ENCODE data around the gene FAM237B.
"Not testable (repeated sequence)": the region's sequence is repeated elsewhere in the genome, so short reads cannot be mapped to it uniquely, and the experiment has no call there.

Gene FAM237B

GRCh38 chr7:90320801-90321494, at the start of gene FAM237B:
Gene FAM237B, minus strand, starts transcription at chr7:90321304. Its CDS starts 1,556 bp downstream, at chr7:90319748.
- peak in 5 of 10 donors; percentile 27 to 88 (median 74) for DNase-seq
- intact Hi-C loops (cut with DNase I): no loop called here

GRCh38 chr7:90351987-90352386, 30.9 kb upstream of the FAM237B start:
- intact Hi-C loops (cut with DNase I): no loop called here
- DNase-seq: no peak

DNA sequence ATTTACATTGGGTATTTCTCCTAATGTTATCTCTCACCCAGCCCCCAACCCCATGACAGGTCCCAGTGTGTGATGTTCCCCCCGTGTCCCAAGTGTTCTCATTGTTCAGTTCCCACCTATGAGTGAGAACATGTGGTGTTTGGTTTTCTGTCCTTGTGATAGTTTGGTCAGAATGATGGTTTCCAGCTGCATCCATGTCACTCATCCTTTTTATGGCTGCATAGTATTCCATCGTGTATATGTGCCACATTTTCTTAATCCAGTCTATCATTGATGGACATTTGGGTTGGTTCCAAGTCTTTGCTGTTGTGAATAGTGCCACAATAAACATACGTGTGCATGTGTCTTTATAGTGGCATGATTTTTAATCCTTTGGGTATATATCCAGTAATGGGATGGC, 28.9 kb upstream of the FAM237B start:
- intact Hi-C loops (cut with DNase I); DNase-seq: not testable (repeated sequence)

DNA sequence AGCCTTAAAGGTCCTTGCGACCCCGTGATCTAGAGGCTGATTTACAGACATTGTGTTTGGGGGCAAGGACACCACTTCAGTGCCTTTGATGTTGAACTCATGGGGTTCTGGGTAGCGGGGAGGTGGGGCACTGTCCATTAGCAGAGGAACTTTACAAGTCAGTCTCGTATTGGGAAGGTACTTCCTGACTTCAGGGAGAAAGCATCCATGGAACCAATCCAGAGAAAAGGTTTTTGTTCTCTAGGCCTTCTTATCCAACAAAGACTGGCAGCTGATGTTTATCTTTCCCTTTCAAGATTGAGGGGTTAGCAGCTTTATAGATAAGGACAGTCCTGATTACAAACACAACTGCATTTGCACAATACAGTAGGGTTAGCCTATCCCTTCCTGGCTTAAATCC, 28.2 kb upstream of the FAM237B start:
- intact Hi-C loops (cut with DNase I): loop anchor here (5.0 to 10.0 kb wide), 2 partner anchors 78 to 245 kb away; partner anchors contain the start of gene CDK14
- DNase-seq: no peak

DNA sequence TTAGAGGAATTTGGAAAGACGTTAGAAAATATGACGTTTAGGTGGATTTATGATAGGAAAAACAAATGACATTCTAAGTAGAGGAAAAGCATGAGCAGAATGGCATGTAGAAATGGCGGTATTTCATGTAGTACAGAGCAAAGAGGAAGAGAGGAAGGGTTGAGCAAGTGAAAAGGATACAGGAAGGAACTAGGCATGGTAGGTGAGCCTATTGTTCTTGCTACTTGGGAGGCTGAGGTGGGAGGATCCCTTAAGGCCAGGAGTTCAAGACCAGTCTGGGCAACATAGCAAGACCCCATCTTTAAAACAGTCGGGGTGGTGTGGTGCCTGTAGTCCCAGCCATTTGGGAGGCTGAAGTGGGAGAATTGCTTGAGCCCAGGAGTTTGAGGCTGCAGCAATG, 26.7 kb upstream of the FAM237B start:
- no peak for DNase-seq
- intact Hi-C loops (cut with DNase I): loop anchor here (5.0 to 10.0 kb wide), 2 partner anchors 80 to 247 kb away; partner anchors contain the start of gene CDK14

- DNase-seq: peak; percentile 87 to 99 (median 92)
- intact Hi-C loops (cut with DNase I): loop anchor here (1.0 to 10.0 kb wide), 3 partner anchors 57 to 248 kb away; partner anchors contain the start of genes CDK14 and CLDN12
These were observed 25.4 kb upstream of the FAM237B start, which contains the start of gene GTPBP10 for GRCh38 chr7:90346336-90347125. Gene GTPBP10, plus strand, starts transcription at chr7:90346716. Its CDS starts 26 bp downstream, at chr7:90346742.

DNA sequence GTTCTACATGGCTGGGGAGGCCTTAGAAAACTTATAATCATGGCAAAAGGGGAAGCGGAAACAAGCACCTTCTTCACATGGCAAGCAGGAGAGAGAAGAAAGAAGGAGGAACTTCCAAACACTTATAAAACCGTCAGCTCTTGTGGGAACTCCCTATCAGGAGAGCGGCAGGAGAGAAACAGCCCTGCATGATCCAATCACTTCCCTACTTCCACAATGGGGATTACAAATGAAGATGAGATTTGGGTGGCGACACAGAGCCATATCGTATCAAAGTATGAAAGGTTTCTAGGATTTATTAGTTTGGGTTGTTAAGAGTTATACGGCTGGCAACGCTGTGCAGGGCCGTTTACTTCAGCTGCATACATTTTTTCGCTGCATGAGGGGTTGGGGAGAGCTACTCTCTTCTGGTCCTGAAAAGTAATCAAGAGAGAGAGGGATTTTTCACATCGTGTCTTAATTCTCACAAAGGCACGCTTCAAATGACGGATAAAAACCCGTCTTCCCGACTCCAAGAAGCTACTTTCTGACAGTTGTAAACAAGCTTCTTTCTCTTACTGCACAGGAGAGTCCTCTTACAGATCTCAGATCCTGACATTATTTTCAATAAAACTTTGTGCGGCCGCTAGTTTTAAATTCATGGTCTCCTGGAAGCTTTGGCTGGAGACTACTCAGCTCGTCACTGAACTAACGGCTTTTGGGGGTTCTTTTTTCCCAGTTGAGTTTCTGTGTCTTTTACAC, 24.7 kb upstream of the FAM237B start:
- peak in 1 of 10 donors; percentile 2 for DNase-seq
- intact Hi-C loops (cut with DNase I): loop anchor here (1.0 to 10.0 kb wide), 3 partner anchors 58 to 249 kb away; partner anchors contain the start of genes CDK14 and CLDN12

- intact Hi-C loops (cut with DNase I): loop anchor here (5.0 to 10.0 kb wide), 2 partner anchors 82 to 250 kb away; partner anchors contain the start of gene CDK14
- DNase-seq: no peak
These were observed 23.9 kb upstream of the FAM237B start for GRCh38 chr7:90345016-90345415.

DNA sequence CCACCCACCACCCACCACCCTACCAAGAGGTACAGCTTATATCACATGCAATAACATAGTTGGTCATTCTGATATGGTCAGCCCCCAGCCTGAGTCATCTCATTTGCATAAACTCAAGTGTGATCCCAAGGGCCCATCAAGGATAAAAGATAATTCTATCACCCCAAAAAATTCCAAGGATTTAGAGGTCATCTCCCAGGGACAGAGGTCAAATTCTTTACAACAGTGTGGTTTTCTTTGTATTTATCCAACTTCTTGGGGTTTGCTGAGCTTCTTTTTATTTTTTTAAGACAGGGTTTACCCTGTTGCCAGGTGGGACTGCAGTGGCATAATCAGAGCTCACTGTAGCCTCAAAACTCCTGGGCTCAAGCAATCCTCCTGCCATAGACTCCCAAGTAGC, 16.0 kb upstream of the FAM237B start:
- intact Hi-C loops (cut with DNase I): no loop called here
- DNase-seq: no peak

DNA sequence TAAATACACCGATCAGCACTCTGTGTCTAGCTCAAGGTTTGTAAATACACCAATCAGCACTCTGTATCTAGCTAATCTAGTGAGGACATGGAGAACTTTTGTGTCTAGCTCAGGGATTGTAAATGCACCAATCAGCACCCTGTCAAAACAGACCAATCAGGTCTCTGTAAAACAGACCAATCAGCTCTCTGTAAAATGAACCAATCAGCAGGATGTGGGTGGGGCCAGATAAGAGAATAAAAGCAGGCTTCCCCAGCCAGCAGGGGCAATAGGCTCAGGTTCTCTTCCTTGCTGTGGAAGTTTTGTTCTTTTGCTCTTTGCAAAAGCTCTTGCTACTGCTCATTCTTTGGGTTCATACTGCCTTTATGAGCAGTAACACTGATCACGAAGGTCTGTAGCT, 13.8 kb upstream of the FAM237B start:
- intact Hi-C loops (cut with DNase I); DNase-seq: not testable (repeated sequence)

- intact Hi-C loops (cut with DNase I): no loop called here
- peak in 1 of 10 donors; percentile 71 for DNase-seq
These were observed 13.2 kb upstream of the FAM237B start for GRCh38 chr7:90334193-90334843.

DNA sequence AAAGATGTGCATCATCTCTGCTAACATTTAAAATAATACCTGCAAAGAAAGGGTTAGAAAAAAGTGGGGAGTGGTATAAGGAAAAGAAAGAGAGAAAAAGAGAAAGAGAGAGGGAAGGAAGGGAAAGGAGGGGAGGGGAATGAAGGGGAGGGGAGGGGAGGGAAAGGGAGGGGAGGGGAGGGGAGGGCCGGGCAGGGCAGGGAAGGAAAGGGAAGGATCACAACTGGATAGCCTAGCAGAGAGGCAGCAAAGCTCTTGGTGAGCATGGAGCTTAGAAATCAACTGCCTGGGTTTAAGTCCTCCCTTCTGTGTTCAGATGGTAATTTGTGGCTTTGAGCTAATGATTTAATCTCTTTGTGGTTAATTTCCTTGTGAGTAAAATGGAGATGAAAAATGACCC, 5.4 kb upstream of the FAM237B start:
- intact Hi-C loops (cut with DNase I): no loop called here
- no peak for DNase-seq

- DNase-seq: no peak
- intact Hi-C loops (cut with DNase I): no loop called here
These were observed 1.7 kb upstream of the FAM237B start for GRCh38 chr7:90322837-90323236.

GRCh38 chr7:90320418-90320800, 695 bp downstream of the FAM237B start:
- intact Hi-C loops (cut with DNase I): no loop called here
- no peak for DNase-seq

GRCh38 chr7:90320014-90320413, 1.1 kb downstream of the FAM237B start:
- intact Hi-C loops (cut with DNase I): no loop called here
- no peak for DNase-seq

DNA sequence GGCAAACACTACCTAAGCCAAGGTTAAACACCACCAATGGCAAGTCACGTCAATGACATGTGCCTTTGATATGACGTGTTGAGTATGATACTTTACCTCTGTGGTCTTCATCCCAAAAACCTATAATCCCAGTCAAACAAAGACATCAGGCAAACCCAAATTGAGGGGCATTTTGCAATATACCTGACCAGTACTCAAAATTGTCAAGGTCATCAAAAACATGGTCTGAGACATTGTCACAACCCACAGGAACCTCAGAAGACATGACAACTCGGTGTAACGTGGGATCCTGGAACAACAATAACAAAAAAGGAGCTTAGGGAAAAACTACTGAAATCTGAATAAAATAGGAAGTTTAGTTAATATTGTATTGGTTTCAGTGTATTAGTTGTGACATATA, 7.2 kb downstream of the FAM237B start:
- intact Hi-C loops (cut with DNase I): loop anchor here (2.0 kb wide), 1 partner anchor 113 kb away; no protein-coding TSS in a partner anchor
- DNase-seq: no peak

DNA sequence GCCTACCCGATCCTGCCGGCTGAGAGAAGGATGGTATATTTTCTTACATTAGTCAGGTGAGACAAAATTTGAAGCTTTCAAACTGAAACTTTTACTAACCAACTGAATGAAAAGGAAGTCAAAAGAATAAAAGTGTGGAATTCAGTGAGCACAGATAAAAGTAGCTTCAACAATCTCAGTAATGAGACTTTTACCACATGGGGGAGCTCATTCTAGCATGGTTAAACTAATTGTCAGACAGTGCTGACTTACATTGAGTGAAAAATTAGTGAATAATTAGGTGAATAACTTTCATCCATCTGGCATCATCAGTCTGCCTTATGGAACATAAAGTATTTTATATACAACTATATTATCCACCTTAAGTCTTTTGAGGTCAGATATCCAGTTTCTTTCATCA, 8.4 kb downstream of the FAM237B start:
- DNase-seq: no peak
- intact Hi-C loops (cut with DNase I): loop anchor here (2.0 kb wide), 1 partner anchor 114 kb away; no protein-coding TSS in a partner anchor

GRCh38 chr7:90311175-90311574, 9.9 kb downstream of the FAM237B start:
- intact Hi-C loops (cut with DNase I): no loop called here
- DNase-seq: no peak

DNA sequence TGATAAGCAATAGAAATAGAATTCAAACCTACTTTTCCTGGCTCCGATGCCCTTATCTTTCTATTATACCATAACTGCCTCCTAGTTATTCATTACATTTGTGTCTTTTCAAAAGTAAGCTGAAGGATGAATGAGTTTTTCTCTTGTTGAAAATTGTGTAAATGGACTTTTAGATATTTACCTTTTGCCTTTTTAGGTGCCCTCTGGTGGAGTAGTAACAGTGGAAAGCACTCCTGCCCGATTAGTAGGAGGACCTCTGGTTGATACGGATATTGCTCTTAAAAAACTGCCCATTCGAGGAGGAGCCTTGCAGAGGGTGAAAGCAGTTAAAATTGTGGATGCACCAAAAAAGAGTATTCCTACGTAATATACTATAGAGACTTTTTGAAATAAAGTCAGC, 11.2 kb downstream of the FAM237B start:
- intact Hi-C loops (cut with DNase I): no loop called here

GRCh38 chr7:90303241-90303640, 17.9 kb downstream of the FAM237B start:
- intact Hi-C loops (cut with DNase I): no loop called here
- no peak for DNase-seq

More for the DNA sequence above, 11.2 kb downstream of the FAM237B start:
- no peak for DNase-seq

Measured in posterior cingulate gyrus (tissue), 11 donors.